HEK293T (cell line): ENCODE data around the gene TMC5.

Experiments used
- ARNT ChIP-seq: fragments of 450-650 bp; IDR thresholded peaks from 2 replicates; pipeline ENCODE4 v1.6.1; 2017; ENCODE audit warnings: mild to moderate bottlenecking
- BHLHE40 ChIP-seq: fragments of 450-650 bp; IDR thresholded peaks from 2 replicates; pipeline ENCODE4 v1.6.1; 2016; ENCODE audit warnings: mild to moderate bottlenecking, moderate library complexity, borderline replicate concordance
- ELF4 ChIP-seq: fragments of 450-650 bp; IDR thresholded peaks from 2 replicates; pipeline ENCODE4 v1.6.1; 2017; ENCODE audit warnings: antibody characterized with exemption
- FOXA1 ChIP-seq: fragments of 450-650 bp; IDR thresholded peaks from 2 replicates; pipeline ENCODE4 v1.6.1; 2016; ENCODE audit warnings: mild to moderate bottlenecking
- FOXK2 ChIP-seq: fragments of 450-650 bp; IDR thresholded peaks from 2 replicates; pipeline ENCODE4 v1.6.1; 2016; ENCODE audit warnings: mild to moderate bottlenecking
- LEF1 ChIP-seq: fragments of 450-650 bp; IDR thresholded peaks from 2 replicates; pipeline ENCODE4 v1.6.1; 2017; ENCODE audit warnings: mild to moderate bottlenecking, borderline replicate concordance
- NFRKB ChIP-seq: fragments of 450-650 bp; IDR thresholded peaks from 2 replicates; pipeline ENCODE4 v1.6.1; 2016; ENCODE audit warnings: mild to moderate bottlenecking, moderate library complexity
- SP1 ChIP-seq: fragments of 450-650 bp; IDR thresholded peaks from 2 replicates; pipeline ENCODE4 v1.6.1; 2017
- SUZ12 ChIP-seq: fragments of 450-650 bp; IDR thresholded peaks from 2 replicates; pipeline ENCODE4 v1.6.1; 2016; ENCODE audit warnings: mild to moderate bottlenecking

DNA sequence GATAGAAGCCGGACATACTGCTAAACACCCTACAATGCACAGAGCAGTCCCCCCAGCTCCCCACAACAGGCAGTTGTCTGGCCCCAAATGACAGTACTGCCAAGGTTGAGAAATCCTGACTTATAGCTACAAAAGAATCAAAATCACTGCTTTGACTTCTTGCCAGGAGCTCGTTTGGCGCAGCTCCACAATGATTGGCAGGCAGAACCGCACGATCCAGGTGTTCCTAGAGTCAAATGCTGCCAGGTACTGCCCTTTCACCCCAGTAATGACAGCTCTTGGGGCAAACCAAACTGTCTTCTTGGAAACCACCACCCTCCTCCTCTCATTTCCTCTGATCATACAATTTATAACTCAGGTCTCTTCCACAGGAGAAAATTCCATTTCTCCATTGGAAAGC, 2.2 kb upstream of the TMC5 start:
- no peak for TF ChIP-seq LEF1
- TF ChIP-seq ELF4 = no peak
- no peak for TF ChIP-seq ARNT
- TF ChIP-seq FOXA1 = no peak
- no peak for TF ChIP-seq SUZ12
- TF ChIP-seq BHLHE40 = no peak
- TF ChIP-seq FOXK2 = no peak
- TF ChIP-seq NFRKB = no peak
- TF ChIP-seq SP1 = no peak
